HG03060 (cell line): Measurements from ENCODE around the gene CYSRT1.
A peak's percentile ranks its signal among the peaks of the same experiment; 100 is the strongest.
"Not testable (repeated sequence)": the region's sequence is repeated elsewhere in the genome, so short reads cannot be mapped to it uniquely, and the experiment has no call there.

Experiments used
- ATAC-seq: cut with Tn5 transposase; IDR thresholded peaks from one replicate; pipeline ENCODE4 v1.9.1; 2021; ENCODE audit warnings: low read depth, moderate number of reproducible peaks; ENCODE audit not compliant: unreplicated experiment

Gene CYSRT1

GRCh38 chr9:137235424-137236237, 10.7 kb downstream of the CYSRT1 start:
- ATAC-seq, result no peak

GRCh38 chr9:137236238-137236935, 11.4 kb downstream of the CYSRT1 start:
- no peak for ATAC-seq

GRCh38 chr9:137236936-137237421, 12.0 kb downstream of the CYSRT1 start:
- ATAC-seq, result no peak

- ATAC-seq, result no peak
Measured at GRCh38 chr9:137237759-137238726, 13.1 kb downstream of the CYSRT1 start.

GRCh38 chr9:137239541-137240200, 14.7 kb downstream of the CYSRT1 start:
- not testable (repeated sequence) for ATAC-seq

GRCh38 chr9:137240318-137240840, 15.4 kb downstream of the CYSRT1 start:
- peak; percentile 1 for ATAC-seq

- peak; percentile 84 for ATAC-seq
Measured at GRCh38 chr9:137240841-137241489, 16.0 kb downstream of the CYSRT1 start, which contains the start of gene TUBB4B. Gene TUBB4B, plus strand, starts transcription at chr9:137241287. Its CDS starts 74 bp downstream, at chr9:137241361.

GRCh38 chr9:137241490-137242268, 16.7 kb downstream of the CYSRT1 start:
- no peak for ATAC-seq

GRCh38 chr9:137242269-137243203, 17.6 kb downstream of the CYSRT1 start:
- no peak for ATAC-seq

- ATAC-seq, result not testable (repeated sequence)
Measured at GRCh38 chr9:137243266-137243625, 18.3 kb downstream of the CYSRT1 start.

GRCh38 chr9:137243626-137244485, 18.9 kb downstream of the CYSRT1 start:
- ATAC-seq, result no peak

- ATAC-seq, result no peak
Measured at GRCh38 chr9:137244486-137245449, 19.8 kb downstream of the CYSRT1 start.

- no peak for ATAC-seq
Measured at GRCh38 chr9:137245450-137246421, 20.8 kb downstream of the CYSRT1 start.
